HG03159 (cell line): ENCODE measurements around the gene PER3.

ENCODE experiments used
- ATAC-seq: cut with Tn5 transposase; IDR thresholded peaks from one replicate; pipeline ENCODE4 v1.9.1; 2021; ENCODE audit warnings: mild to moderate bottlenecking, moderate library complexity; ENCODE audit not compliant: unreplicated experiment

The PER3 gene

GRCh38 chr1:7831458-7831857 is 47.4 kb downstream of the PER3 start:
- ATAC-seq = no peak

- ATAC-seq = no peak
These were observed 48.9 kb downstream of the PER3 start for GRCh38 chr1:7833035-7833434.

GRCh38 chr1:7838714-7839113 is 54.6 kb downstream of the PER3 start:
- no peak for ATAC-seq

- no peak for ATAC-seq
These were observed 55.4 kb downstream of the PER3 start for GRCh38 chr1:7839526-7839925.

GRCh38 chr1:7842517-7842916 is 58.4 kb downstream of the PER3 start:
- ATAC-seq = no peak

GRCh38 chr1:7845761-7846160 is 61.7 kb downstream of the PER3 start:
- ATAC-seq = no peak

- no peak for ATAC-seq
These were observed 62.6 kb downstream of the PER3 start for GRCh38 chr1:7846656-7847055.

GRCh38 chr1:7847599-7847998 is 63.5 kb downstream of the PER3 start:
- ATAC-seq = no peak

- ATAC-seq = no peak
These were observed 66.7 kb downstream of the PER3 start for GRCh38 chr1:7850786-7851185.

- ATAC-seq = no peak
These were observed 69.0 kb downstream of the PER3 start, which contains the start of gene UTS2 for GRCh38 chr1:7852804-7853683. TSS of gene UTS2 (minus strand) at chr1:7853065. CDS start at chr1:7853003, 62 bp downstream.

GRCh38 chr1:7853684-7854026 is 69.6 kb downstream of the PER3 start:
- no peak for ATAC-seq

GRCh38 chr1:7856345-7856744 is 72.3 kb downstream of the PER3 start:
- ATAC-seq = no peak

- ATAC-seq = no peak
These were observed 72.9 kb downstream of the PER3 start for GRCh38 chr1:7857000-7857399.

- no peak for ATAC-seq
These were observed 73.9 kb downstream of the PER3 start for GRCh38 chr1:7857985-7858384.

- ATAC-seq = no peak
These were observed 75.3 kb downstream of the PER3 start for GRCh38 chr1:7859406-7859805.

- no peak for ATAC-seq
These were observed 76.0 kb downstream of the PER3 start for GRCh38 chr1:7860130-7860529.

GRCh38 chr1:7861452-7861851 is 77.4 kb downstream of the PER3 start:
- ATAC-seq = no peak

- ATAC-seq = no peak
These were observed 78.3 kb downstream of the PER3 start for GRCh38 chr1:7862211-7863060.

- ATAC-seq = no peak
These were observed 79.8 kb downstream of the PER3 start for GRCh38 chr1:7863756-7864328.

GRCh38 chr1:7865978-7866377 is 81.9 kb downstream of the PER3 start:
- no peak for ATAC-seq

- no peak for ATAC-seq
These were observed 84.1 kb downstream of the PER3 start for GRCh38 chr1:7868070-7868780.
